ENCODE measurements around the gene EIF2S2. TPM values are rescaled to one million over a fixed set of nuclear protein-coding genes. Genes with fewer than 3 reads are reported as not detected.

EIF2S2 gene
- total RNA-seq: 64.6 and 92.2 TPM in 2 replicates

DNA sequence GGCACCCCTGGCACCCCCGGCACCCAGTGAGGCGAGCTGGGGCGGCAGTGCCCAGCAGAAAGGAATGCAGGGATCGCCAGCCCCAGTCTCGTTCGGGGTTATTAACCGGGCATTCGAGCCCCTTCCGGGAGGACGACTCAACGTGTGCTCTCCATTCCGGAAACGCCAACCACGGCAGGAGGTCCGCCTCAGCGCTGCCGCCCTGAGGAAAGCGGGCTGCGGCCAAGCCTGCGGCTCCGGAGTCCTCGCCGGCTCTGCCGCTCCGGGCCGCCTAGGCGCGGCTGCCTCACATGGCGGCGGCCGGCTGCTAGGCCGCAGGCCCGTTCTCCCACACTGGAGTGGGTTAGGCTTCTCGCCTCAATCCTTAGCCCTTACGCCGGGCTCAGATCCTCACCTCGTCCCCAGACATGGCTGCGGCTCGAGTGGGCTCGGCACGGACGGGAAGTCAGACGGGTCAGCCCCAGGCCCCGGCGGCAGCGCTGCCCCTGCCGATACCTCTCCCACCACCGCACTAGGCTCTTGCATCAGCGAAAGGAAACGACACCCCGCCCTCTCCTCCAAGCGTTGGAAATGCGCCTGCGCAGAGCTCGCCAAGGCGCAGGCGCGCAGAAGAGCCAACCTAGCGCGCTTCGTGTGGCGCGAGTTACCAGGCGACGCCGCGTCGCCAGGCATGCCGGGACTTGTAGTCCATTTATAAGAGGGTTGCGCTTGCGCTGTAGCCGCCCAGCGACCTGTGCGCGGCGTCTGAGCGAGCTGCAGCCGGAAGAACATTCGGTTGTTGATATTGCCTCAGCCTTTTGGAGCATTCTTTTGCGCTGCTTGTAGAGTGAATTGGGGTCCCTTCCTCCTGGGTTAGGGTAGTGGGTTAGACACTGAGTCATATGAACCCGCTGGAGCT lies at the start of gene EIF2S2:
Gene EIF2S2, minus strand, starts transcription at position 542 of the 898 bp plus-strand sequence. Its CDS starts 133 bp downstream, at position 409.

Other genes with a start within 250 kb of the EIF2S2 start
- gene RALY, start 118.3 kb downstream of the EIF2S2 start, total RNA-seq: 99.7 and 105 TPM in 2 replicates
- gene ASIP, start 129.2 kb upstream of the EIF2S2 start, total RNA-seq: not detected in 2 replicates
- 157 and 194 TPM in 2 replicates for gene AHCY, start 191.1 kb upstream of the EIF2S2 start, total RNA-seq